ENCODE data around the gene FZD4. TPM values are rescaled to one million over a fixed set of nuclear protein-coding genes. Genes with fewer than 3 reads are reported as not detected.
"Not testable (repeated sequence)": the region's sequence is repeated elsewhere in the genome, so short reads cannot be mapped to it uniquely, and the experiment has no call there.

The FZD4 gene
- polyA plus RNA-seq, 1 donor = 7.2 TPM

GRCh38 chr11:86926975-86927374, 28.2 kb downstream of the FZD4 start:
- H3K4me3 ChIP-seq (ENCODE audit: low read length) = no peak overlapping the region
- H3K36me3 ChIP-seq (ENCODE audit: control insufficient read depth, insufficient read depth, low read length) = no peaks in the 10 kb centered on the region
- peaks cover 3% of the 10 kb centered on the region for H3K4me1 ChIP-seq (ENCODE audit: control insufficient read depth, insufficient read depth, low read length)
- DNase-seq = no peak
- no peak overlapping the region for H3K27ac ChIP-seq (ENCODE audit: low read length)
- WGBS (ENCODE audit: insufficient coverage, low lambda C conversion rate) = no CpG with 5 or more reads among the region's 3 CpGs
- H3K27me3 ChIP-seq (ENCODE audit: control insufficient read depth, insufficient read depth, low read length) = no peaks in the 10 kb centered on the region
- peaks cover 3% of the 10 kb centered on the region for H3K9me3 ChIP-seq (ENCODE audit: control insufficient read depth, low read depth, low read length)

GRCh38 chr11:86923999-86924766, 31.0 kb downstream of the FZD4 start:
- Histone ChIP-seq H3K4me1 (ENCODE audit: control insufficient read depth, insufficient read depth, low read length) (peaks cover 3% of the 10 kb centered on the region), H3K4me3 (ENCODE audit: low read length) (no peak overlapping the region), H3K27me3 (ENCODE audit: control insufficient read depth, insufficient read depth, low read length) (no peaks in the 10 kb centered on the region), H3K9me3 (ENCODE audit: control insufficient read depth, low read depth, low read length) (peaks cover 3% of the 10 kb centered on the region), H3K27ac (ENCODE audit: low read length) (peak overlapping the region; percentile 15), H3K36me3 (ENCODE audit: control insufficient read depth, insufficient read depth, low read length) (no peaks in the 10 kb centered on the region)
- 8% methylated on average over 2 of the region's 6 CpGs for WGBS (ENCODE audit: insufficient coverage, low lambda C conversion rate)
- DNase-seq = peak in 1 of 2 donors; percentile 28

GRCh38 chr11:86922225-86922624, 33.0 kb downstream of the FZD4 start:
- no peak for DNase-seq
- Histone ChIP-seq H3K27me3 (ENCODE audit: control insufficient read depth, insufficient read depth, low read length) (no peaks in the 10 kb centered on the region), H3K4me1 (ENCODE audit: control insufficient read depth, insufficient read depth, low read length) (peaks cover 3% of the 10 kb centered on the region), H3K27ac (ENCODE audit: low read length) (no peak overlapping the region), H3K4me3 (ENCODE audit: low read length) (no peak overlapping the region), H3K36me3 (ENCODE audit: control insufficient read depth, insufficient read depth, low read length) (no peaks in the 10 kb centered on the region), H3K9me3 (ENCODE audit: control insufficient read depth, low read depth, low read length) (peaks cover 3% of the 10 kb centered on the region)
- no CpG with 5 or more reads among the region's 1 CpG for WGBS (ENCODE audit: insufficient coverage, low lambda C conversion rate)

GRCh38 chr11:86919557-86920210, 35.5 kb downstream of the FZD4 start:
- DNase-seq = no peak
- H3K27ac ChIP-seq (ENCODE audit: low read length) = no peak overlapping the region

GRCh38 chr11:86918973-86919372, 36.2 kb downstream of the FZD4 start:
- no peaks in the 10 kb centered on the region for H3K36me3 ChIP-seq (ENCODE audit: control insufficient read depth, insufficient read depth, low read length)
- no peaks in the 10 kb centered on the region for H3K27me3 ChIP-seq (ENCODE audit: control insufficient read depth, insufficient read depth, low read length)
- no peak overlapping the region for H3K27ac ChIP-seq (ENCODE audit: low read length)
- no peaks in the 10 kb centered on the region for H3K4me1 ChIP-seq (ENCODE audit: control insufficient read depth, insufficient read depth, low read length)
- H3K9me3 ChIP-seq (ENCODE audit: control insufficient read depth, low read depth, low read length) = peaks cover 3% of the 10 kb centered on the region
- DNase-seq = no peak
- 100% methylated on average over 2 of the region's 7 CpGs for WGBS (ENCODE audit: insufficient coverage, low lambda C conversion rate)
- no peak overlapping the region for H3K4me3 ChIP-seq (ENCODE audit: low read length)

More at GRCh38 chr11:86919557-86920210, 35.5 kb downstream of the FZD4 start:
- Histone ChIP-seq H3K4me3 (ENCODE audit: low read length) (no peak overlapping the region), H3K4me1 (ENCODE audit: control insufficient read depth, insufficient read depth, low read length) (peaks cover 3% of the 10 kb centered on the region), H3K36me3 (ENCODE audit: control insufficient read depth, insufficient read depth, low read length) (no peaks in the 10 kb centered on the region), H3K9me3 (ENCODE audit: control insufficient read depth, low read depth, low read length) (peaks cover 3% of the 10 kb centered on the region), H3K27me3 (ENCODE audit: control insufficient read depth, insufficient read depth, low read length) (no peaks in the 10 kb centered on the region)
- 100% methylated on average over 1 of the region's 7 CpGs for whole genome bisulfite sequencing (ENCODE audit: insufficient coverage, low lambda C conversion rate)

GRCh38 chr11:86918496-86918895, 36.7 kb downstream of the FZD4 start:
- Histone ChIP-seq H3K4me3 (ENCODE audit: low read length) (no peak overlapping the region), H3K27ac (ENCODE audit: low read length) (no peak overlapping the region), H3K36me3 (ENCODE audit: control insufficient read depth, insufficient read depth, low read length) (no peaks in the 10 kb centered on the region), H3K4me1 (ENCODE audit: control insufficient read depth, insufficient read depth, low read length) (no peaks in the 10 kb centered on the region), H3K27me3 (ENCODE audit: control insufficient read depth, insufficient read depth, low read length) (no peaks in the 10 kb centered on the region), H3K9me3 (ENCODE audit: control insufficient read depth, low read depth, low read length) (peaks cover 3% of the 10 kb centered on the region)
- DNase-seq = no peak
- WGBS (ENCODE audit: insufficient coverage, low lambda C conversion rate) = 90% methylated on average over 2 of the region's 2 CpGs

- no peaks in the 10 kb centered on the region for H3K36me3 ChIP-seq (ENCODE audit: control insufficient read depth, insufficient read depth, low read length)
- H3K27me3 ChIP-seq (ENCODE audit: control insufficient read depth, insufficient read depth, low read length) = no peaks in the 10 kb centered on the region
- DNase-seq = no peak
- no peaks in the 10 kb centered on the region for H3K4me1 ChIP-seq (ENCODE audit: control insufficient read depth, insufficient read depth, low read length)
- H3K9me3 ChIP-seq (ENCODE audit: control insufficient read depth, low read depth, low read length) = no peaks in the 10 kb centered on the region
- H3K4me3 ChIP-seq (ENCODE audit: low read length) = no peak overlapping the region
- H3K27ac ChIP-seq (ENCODE audit: low read length) = no peak overlapping the region
- WGBS (ENCODE audit: insufficient coverage, low lambda C conversion rate) = 100% methylated on average over 1 of the region's 2 CpGs
Measured at GRCh38 chr11:86917589-86917988, 37.6 kb downstream of the FZD4 start.

GRCh38 chr11:86916330-86916729, 38.9 kb downstream of the FZD4 start:
- Histone ChIP-seq H3K27me3 (ENCODE audit: control insufficient read depth, insufficient read depth, low read length) (no peaks in the 10 kb centered on the region), H3K9me3 (ENCODE audit: control insufficient read depth, low read depth, low read length) (peaks cover 7% of the 10 kb centered on the region), H3K4me1 (ENCODE audit: control insufficient read depth, insufficient read depth, low read length) (no peaks in the 10 kb centered on the region), H3K27ac (ENCODE audit: low read length) (no peak overlapping the region), H3K4me3 (ENCODE audit: low read length) (no peak overlapping the region), H3K36me3 (ENCODE audit: control insufficient read depth, insufficient read depth, low read length) (no peaks in the 10 kb centered on the region)
- no peak for DNase-seq
- WGBS (ENCODE audit: insufficient coverage, low lambda C conversion rate) = 100% methylated on average over 1 of the region's 1 CpG

GRCh38 chr11:86915850-86916249, 39.3 kb downstream of the FZD4 start:
- not testable (repeated sequence) for H3K4me1 ChIP-seq (ENCODE audit: control insufficient read depth, insufficient read depth, low read length); H3K27me3 ChIP-seq (ENCODE audit: control insufficient read depth, insufficient read depth, low read length); H3K9me3 ChIP-seq (ENCODE audit: control insufficient read depth, low read depth, low read length); H3K36me3 ChIP-seq (ENCODE audit: control insufficient read depth, insufficient read depth, low read length); H3K4me3 ChIP-seq (ENCODE audit: low read length); DNase-seq; H3K27ac ChIP-seq (ENCODE audit: low read length)
- WGBS (ENCODE audit: insufficient coverage, low lambda C conversion rate) = 50% methylated on average over 1 of the region's 1 CpG

- WGBS (ENCODE audit: insufficient coverage, low lambda C conversion rate) = no CpG with 5 or more reads among the region's 6 CpGs
- Histone ChIP-seq H3K36me3 (ENCODE audit: control insufficient read depth, insufficient read depth, low read length) (no peaks in the 10 kb centered on the region), H3K27me3 (ENCODE audit: control insufficient read depth, insufficient read depth, low read length) (no peaks in the 10 kb centered on the region), H3K27ac (ENCODE audit: low read length) (no peak overlapping the region), H3K4me3 (ENCODE audit: low read length) (no peak overlapping the region), H3K4me1 (ENCODE audit: control insufficient read depth, insufficient read depth, low read length) (no peaks in the 10 kb centered on the region), H3K9me3 (ENCODE audit: control insufficient read depth, low read depth, low read length) (peaks cover 7% of the 10 kb centered on the region)
- no peak for DNase-seq
Measured at GRCh38 chr11:86914865-86915519, 40.2 kb downstream of the FZD4 start.
